T follicular helper cell (primary cell): Measurements from ENCODE around the gene GSTT4.
"Not testable (repeated sequence)": the region's sequence is repeated elsewhere in the genome, so short reads cannot be mapped to it uniquely, and the experiment has no call there.

Experiments used
- DNase-seq: peaks from one replicate; pipeline ENCODE4 v3.0.0-alpha.2; 2020; ENCODE audit warnings: low read depth
- total RNA-seq, 2 experiments: gene quantifications; one replicate each; lab custom pipeline; 2026; lab: John Stamatoyannopoulos, UW

The GSTT4 gene
- total RNA-seq, result 0 reads per million in 2 experiments

DNA sequence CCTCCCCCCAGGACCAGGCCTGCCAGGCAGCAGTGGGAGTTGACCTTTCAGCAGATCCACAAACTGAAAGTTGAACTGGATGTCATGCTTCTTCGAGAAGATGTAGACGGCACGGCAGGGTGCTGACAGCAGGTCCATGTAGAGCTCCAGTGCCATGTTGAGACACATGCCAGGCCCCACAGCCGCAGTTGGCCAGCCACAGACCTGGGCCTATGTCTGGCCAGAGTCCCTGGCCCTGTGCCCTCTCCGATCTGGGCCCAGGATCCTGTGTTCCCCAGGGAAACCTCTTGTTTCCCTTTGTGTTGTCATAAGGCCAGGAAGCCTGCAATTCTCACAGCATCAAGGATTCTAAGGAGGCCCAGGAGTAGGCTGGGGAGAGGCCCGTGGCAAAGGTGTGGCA lies at the start of gene GSTT4:
TSS of gene GSTT4 (minus strand) at position 253 of the 400 bp plus-strand sequence. CDS start at position 156, 97 bp downstream.
- no peak for DNase-seq

DNA sequence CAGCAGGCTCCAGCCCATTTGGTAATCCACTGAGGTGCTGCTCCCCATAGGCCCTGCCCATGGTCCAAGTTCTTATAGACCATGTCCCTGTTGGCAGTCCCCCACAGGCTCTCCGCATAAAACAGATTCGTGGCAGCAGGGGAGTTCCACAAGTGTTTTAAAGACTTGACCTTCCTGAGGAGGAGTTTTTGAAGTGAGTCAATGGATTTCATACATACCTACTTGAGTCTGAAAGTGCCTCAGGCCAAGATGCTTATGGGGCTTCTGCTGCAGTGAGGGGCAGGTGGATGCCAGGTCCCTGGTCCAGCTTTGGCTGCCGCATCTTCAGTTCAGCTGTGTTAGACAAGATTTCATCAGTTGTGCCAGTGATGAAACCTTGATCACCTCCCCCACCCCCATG lies 49.1 kb upstream of the GSTT4 start:
- DNase-seq, result no peak

DNA sequence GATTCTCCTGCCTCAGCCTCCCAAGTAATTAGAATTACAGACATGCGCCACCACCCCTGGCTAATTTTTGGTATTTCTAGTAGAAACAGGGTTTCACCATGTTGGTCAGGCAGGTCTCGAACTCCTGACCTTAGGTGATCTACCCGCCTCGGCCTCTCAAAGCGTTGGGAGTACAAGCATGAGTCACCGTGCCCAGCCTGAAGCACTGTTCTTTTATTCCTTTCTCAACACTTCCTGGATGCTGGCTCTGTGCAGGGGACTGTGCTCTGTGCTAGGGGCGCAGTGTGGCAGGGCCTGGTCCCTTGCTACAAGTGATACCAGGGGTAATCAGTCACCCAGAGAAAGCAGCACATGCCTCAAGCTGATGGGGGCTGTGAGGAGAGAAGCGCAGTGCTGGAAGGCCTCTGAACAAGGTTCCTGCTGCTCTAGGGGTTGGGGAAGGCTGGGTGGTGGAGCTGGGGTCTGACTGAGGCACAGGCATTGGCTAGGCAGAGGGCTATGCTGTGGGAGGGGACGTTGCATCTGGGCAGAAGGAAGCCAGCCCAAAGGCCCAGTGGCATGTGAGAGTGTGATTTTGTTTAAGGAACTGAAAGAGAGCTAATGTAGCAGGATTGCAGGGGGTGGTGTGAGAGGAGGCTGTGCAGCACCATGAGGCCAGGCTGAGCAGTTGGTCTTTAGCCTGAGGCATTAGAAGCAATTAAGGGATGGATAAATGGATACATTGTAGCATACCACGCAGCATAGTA lies 48.4 kb upstream of the GSTT4 start:
- no peak for DNase-seq

DNA sequence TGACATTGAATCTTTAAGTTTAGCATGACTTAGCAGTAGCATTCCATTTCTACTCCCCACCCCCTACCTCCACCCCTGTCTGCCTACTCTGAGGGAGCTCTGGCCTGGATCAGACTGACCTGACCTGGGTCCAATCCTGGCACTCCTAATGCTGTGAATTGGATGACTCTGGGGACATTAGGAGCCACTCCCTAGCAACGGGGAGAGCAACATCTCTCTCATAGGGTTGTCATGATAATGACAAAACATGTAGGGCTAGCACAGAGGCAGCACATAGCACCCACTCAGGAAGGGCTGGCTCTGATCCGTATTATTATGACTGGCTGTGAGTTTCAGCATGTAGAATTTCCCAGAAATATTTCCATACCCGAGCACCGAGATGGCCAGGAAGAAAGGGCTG lies 46.3 kb upstream of the GSTT4 start:
- no peak for DNase-seq

DNA sequence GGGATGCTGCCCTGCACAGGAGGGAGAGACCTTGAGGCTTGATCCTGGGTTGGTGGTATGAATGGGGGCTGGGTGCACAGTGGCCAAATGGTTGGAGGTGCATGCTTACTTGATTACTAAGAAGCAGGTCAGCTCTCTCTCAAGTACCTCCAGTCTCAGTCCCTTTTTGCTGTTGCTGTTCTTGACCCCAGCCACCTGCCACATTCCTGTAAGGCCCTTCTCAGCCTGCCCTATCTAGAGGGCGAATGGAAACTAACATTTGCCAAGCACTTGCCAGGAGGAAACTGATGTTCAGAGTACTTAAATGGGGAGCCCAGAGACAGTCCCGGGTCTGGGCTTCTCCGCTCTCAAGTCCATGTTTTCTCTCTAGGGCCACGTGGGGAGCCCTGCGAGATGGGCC lies 45.8 kb upstream of the GSTT4 start:
- DNase-seq, result no peak

DNA sequence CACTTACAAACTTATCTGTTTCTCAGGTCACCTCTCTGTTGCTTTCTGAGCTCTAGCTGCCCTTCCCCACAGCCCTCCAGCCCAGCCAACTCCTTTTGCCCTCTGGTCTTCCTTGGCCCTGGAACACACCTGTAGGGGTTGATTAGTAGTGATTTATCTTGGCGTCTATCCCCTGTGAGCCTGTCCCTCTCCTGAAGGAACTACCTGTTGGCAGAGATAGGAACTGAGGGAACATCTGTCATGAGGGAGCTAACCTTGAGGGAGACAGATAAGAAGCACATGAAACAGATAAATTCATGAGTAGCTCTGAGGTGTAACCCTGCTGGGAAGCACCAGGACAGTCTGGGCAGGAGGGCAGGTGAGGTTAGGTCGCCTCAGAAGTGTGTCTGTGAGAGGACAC lies 44.7 kb upstream of the GSTT4 start:
- no peak for DNase-seq

DNA sequence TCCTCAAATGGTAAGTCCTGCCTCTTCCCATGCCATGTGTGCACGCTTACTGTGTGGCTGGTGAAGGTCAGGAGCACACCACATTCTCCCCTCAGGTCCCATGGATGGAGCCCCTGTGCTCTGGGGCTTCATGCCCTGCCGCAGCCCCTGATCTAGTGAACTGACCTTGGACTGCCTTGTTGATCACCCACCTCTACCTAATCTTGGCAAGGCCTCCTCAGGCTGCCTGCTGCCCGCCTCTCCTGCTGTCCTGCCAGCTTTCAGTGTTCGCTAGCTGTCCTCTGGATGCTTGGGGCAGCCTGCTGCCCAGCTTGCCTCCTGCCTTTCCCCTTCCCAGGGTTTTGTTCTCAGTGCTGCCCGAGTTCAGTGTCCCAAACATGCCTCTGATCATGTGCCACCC lies 44.0 kb upstream of the GSTT4 start:
- no peak for DNase-seq

DNA sequence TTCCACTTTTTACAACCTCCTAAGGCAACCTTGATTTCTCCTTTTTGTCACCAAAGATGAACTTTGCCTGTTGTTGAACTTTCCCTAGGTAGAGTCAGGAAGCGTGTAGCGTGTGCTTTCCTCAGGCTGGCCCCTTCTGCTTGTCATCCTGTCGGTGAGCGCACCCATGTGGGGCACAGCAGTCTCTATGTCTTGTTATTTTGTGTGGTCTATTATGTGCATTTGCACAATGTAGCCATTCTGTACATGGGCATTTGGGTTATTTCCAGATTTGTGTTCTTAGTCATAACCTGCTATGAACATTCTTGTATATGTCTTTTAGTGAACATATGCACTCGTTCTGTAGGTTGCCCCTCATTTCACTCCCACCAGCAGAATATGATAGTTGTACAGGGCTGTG lies 40.8 kb upstream of the GSTT4 start:
- DNase-seq, result no peak

DNA sequence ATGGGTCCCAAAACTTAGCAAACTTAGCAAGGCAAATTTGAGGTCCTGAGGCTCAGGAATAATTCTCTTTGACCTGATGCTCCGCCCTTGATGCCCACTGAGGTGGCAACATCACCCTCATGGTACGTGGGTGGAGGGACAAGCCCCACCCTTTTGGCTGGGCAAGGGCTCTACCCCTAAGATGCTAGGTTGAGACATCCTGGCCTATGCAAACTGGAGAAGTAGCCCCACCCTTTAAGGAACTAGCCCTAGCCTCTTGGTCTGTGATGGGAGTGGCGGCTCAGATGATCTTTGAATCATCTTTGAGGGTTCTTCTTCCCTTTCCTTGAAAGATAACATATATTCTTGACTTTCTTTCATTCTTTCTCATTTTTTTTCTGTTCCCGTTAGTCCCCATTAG lies 38.7 kb upstream of the GSTT4 start:
- no peak for DNase-seq

DNA sequence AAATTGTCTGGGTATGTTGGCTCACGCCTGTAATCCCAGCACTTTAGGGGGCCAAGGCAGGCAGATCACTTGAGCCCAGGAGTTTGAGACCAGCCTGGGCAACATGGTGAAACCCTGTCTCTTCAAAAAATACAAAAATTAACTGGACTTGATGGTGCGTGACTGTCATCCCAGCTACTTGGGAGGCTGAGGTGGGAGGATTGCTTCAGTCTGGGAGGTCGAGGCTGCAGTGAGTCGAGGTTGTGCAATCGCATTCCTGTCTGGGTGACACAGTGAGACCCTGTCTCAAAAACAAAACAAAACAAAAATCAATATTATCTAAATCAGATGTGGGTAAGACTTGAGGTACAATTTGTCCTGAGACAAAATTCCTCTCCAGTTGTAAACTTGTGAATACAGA lies 38.2 kb upstream of the GSTT4 start:
- not testable (repeated sequence) for DNase-seq

DNA sequence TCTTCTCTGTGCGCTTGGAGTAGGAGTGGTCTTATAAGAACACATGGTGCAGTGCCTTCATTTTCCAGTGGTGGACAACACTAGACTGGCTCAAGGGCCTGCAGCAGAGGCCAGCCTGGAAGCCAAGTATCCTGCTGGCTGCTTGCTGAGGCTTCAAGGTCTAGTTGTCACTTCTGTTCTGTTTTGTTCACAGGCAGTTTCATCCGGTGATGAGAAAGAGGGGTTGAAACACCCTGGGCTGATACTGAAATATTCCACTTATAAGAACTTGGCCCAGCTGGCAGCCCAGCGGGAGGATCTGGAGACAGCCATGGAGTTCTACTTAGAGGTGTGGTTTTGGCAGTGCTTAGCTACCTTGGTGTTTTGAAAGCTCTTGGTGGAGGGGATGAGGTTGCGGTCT lies 35.7 kb upstream of the GSTT4 start:
- DNase-seq, result no peak

DNA sequence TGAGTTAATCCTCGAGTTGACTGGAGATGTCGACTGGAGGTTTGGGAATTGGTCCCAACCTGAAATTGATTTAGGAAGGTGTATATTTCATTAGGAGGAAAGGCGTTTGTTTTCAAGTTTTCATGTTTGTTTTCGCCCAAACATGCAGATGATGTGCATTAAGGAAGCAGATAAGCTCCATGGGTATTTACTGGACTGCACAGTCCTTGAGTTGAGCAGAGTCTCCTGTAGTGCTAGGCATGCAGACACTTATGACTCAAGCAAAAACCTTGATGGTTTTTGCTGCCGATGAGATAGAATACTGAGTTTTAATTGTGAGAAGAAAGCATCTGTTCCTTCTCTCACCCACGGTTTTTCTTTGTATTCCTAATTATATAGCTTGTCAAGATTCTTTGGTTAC lies 33.8 kb upstream of the GSTT4 start:
- DNase-seq, result no peak

DNA sequence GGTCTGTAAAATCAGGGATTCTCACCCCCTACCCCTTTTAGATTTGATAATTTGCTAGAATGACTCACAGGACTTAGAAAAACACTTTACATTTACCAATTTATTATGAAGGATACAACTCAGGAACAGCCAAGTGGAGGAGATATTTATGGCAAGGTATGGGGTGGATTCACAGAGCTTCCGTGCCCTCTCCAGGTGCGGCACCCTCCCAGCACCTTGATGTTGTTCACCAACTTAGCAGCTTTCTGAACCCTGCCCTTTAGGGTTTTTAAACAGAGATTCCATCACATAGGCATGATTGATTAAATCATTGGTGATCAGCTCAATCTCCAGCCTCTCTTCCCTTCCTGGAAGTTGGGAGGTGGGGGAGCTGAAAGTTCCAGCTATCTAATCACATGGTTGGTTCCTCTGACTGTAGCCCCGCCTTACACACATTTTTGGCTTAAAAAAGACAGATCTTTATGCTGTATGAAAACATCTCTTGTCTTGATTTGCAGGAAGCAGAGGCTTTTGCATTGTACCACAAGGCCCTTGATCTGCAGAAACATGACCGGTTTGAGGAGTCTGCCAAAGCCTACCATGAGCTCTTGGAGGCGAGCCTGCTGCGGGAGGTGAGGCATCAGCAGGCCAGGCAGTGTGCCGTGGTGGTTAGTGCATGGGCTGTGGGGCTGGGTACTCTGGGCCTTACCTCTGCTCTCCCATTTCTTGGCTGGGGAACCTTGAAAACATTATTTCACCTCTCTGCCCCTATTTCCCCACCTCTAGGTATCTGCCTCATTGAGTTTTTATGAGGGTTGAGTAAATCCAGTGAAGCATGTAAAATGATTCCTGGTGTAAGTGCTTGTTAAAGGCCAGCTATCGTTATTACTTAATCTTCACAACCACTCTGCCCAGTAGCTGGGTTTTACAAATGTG lies 32.9 kb upstream of the GSTT4 start:
- DNase-seq, result no peak

DNA sequence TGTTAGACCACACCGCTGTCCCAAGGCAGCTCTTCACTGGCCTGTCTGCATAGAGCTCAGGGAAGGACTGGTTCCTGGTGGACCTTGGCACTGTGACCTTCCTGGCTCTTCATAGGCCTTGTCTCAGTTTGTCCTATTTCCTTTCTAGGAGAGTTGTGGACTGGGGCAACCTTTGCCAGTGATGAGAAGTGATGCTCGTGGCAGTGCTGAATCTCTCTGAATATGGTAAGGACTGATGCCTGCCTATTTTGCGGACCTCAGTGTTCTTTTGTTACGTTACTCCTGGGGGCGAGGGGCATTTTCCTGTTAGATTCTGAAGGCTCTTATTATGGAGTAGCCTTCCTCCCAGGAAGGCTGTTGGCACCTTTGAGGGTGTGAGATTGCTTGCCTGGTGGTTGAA lies 30.0 kb upstream of the GSTT4 start:
- DNase-seq, result no peak

DNA sequence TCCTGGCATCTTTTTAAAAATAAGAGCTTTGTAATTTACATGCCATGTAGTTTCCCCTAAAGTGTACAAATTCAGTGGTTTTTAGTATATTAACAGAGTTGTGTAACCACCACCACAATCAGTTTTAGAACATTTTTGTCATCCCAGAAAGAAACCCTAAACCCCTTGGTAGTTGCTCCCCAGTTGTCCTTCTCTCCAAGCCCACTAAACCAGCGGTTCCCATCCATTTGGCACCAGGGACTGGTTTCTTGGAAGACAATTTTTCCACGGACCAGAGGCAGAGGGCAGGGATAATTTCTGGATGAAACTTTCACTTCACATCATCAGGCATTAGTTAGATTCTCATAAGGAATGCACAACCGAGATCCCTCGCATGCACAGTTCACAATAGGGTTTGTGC lies 28.5 kb upstream of the GSTT4 start:
- no peak for DNase-seq

DNA sequence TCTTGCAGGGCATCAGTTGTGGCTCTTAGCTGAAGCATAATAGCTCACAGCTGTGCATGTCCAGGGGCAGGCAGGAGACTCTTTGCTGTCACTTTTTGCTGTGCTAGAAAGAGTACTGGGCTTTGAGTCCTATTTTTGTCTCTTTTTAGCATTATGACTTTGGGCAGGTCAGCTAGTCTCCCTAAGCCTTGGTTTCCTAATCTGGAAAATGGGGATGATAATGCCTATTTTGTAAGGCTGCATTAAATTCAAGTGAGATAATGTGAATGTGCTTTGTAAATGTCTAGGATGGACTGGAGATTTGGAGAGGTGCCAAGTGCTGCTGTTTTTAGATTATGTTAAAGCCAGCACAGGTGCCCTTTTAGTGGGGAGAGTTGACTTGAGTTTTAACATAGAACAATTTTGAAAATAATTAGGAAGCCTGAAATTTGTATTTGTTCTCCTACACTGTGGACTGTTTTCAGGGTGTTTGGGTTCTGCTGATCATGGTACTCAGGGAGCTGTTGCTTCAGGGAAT lies 25.0 kb upstream of the GSTT4 start:
- DNase-seq, result no peak

DNA sequence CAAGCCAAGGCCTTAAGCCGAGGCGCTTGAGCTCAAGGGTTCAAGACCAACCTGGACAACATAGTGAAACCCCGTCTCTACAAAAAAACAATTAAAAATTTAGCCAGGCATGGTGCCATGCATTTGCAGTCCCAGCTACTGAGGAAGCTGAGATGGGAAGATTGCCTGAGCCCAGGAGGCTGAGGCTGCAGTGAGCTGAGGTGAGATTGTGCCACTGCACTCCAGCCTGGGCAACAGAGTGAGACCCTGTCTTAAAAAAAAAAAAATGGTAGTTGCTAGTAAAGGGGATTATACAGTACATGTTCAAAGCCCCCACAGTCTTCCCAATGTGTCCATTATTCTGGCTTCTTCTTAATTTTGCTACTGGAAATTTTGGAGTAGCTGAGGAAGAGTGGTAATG lies 24.1 kb upstream of the GSTT4 start:
- no peak for DNase-seq

DNA sequence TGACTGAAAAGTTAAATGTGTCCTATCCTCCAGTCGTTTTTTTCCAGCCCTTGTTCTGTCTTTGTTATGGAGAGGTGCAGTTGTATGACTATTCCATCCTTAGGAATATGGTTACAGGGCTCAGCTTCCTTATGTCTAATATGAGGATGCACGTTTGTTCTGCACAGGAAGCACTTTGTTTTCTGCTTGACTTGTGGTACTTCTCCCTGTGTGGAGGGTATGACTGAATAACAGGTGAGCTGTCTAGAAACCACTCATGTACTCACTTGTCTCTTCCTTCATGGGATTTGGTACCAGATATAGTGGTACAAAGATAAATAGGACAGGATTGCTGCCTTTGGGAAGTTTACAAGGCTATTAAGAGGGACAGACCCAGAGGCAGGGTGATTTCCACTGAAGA lies 23.3 kb upstream of the GSTT4 start:
- DNase-seq, result no peak

DNA sequence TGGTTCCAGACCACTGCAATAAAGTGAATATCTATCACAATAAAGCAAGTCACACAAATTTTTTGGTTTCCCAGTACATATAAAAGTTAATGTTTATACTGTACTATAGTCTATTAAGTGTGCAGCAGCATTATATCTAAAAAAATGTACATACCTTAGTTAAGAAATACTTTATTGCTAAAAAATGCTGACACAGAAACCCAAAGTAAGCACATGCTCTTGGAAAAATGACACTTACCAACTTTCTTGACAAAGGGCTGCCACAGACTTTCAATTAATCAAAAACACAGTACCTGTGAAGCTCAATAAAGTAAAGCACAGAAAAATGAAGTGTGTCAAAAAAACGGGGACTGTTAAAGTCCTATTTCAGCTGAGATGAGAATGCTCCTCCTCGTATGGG lies 22.7 kb upstream of the GSTT4 start:
- no peak for DNase-seq

DNA sequence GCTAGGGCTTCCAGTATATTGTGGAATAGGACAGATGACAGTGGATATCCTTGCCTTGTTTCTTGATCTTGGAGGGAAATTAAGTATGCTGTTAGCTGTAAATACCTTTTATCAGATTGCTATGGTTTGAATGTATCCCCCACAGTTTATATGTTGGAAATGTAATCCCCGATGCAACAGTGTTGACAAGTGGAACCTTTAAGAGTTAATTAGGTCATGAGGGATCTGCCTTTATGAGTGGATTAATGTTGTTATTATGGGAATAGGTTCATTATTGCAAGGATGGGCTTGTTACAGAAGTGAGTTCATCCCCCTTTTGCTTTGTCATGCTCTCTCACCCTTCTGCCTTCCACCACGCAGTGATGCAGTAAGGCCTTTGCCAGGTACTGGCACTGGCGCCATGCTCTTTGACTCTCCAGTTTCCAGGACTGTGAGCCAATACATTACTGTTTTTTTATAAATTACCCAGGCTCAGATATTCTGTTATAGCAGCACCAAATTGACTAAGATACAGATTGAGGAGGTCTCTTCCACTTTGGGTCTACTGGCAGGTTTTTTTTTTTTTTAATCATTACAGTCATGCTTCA lies 22.2 kb upstream of the GSTT4 start:
- no peak for DNase-seq

DNA sequence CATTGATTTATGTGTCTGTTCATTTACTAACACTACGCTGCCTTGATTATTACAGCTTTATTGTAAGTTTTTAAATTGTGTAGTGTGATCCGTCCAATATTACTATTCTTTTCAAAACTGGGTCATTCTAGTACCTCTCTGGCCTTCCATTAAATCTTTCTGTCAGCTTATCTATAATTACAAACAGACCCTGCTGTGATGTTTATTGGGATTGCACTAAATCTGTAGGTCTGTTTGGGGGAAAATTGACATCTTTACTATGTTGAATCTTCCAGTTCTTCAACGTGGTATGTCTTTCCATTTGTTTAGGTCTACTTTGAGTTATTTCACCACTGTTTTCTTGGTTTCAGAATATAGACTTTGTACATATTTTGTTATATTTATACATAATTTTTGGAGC lies 21.5 kb upstream of the GSTT4 start:
- DNase-seq, result no peak

DNA sequence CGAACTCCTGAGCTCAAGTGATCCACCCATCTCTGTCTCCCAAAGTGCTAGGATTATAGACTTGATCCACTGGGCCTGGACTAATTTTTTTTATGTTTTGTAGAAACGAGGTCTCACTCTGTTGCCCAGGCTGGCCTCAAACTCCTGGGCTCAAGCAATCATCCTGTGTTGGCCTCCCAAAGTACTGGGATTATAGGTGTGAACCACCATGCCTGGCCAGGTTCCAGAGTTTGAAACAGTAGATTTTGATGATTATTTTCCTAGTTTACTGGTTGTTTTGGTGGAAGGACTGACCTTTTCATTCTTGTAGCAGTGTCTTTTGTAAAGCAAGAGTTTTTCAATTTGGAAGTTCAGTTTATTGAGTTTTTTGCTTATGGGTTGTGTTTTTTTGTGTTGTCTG lies 20.8 kb upstream of the GSTT4 start:
- no peak for DNase-seq

DNA sequence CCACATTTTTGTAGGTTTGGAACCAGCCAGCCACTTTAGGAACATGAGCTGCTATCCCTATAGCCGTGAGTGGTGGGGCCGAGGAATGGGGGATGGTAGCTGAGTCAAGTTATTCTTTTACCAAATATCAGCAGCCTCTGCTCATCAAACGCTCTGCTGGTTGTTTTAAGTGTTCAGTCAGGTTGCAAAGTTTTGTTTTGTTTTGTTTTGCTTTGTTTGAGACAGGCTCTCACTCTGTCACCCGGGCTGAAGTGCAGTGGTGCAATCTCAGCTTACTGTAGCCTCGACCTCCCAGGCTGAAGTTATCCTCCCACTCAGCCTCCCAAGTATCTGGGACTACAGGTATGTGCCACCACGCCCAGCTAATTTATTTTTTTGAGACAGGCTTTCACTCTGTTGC lies 20.2 kb upstream of the GSTT4 start:
- DNase-seq, result no peak
